K562 (cell line): ENCODE data around the gene RUVBL1. TPM values are rescaled to one million over a fixed set of nuclear protein-coding genes. Genes with fewer than 3 reads are reported as not detected.
A peak's percentile ranks its signal among the peaks of the same experiment; 100 is the strongest.

Source experiments
- ATAC-seq: fragments of 200-7000 bp; cut with Tn5 transposase; 3 replicates; pipeline ENCODE4 v1.9.1; 2020; ENCODE audit warnings: moderate library complexity
- BruUV-seq: library from RNA; stranded (reverse); fragments of 400-500 nt; replicated peaks from 2 replicates; lab custom pipeline; 2021; lab: Mats Ljungman, UMichigan
- CTCF ChIA-PET: fragments of 300-600 bp; formaldehyde crosslinking; extraction: SDS; loops from one replicate; lab custom pipeline; 2021; ENCODE audit warnings: low intra/inter-chr PET ratio; lab: Yijun Ruan, JAX
- POLR2A ChIA-PET: fragments of 300-600, 350-650 bp; sonication (Branson Sonifier 250); formaldehyde crosslinking; extraction: SDS; loops from one replicate; lab custom pipeline; 2021; ENCODE audit warnings: antibody characterized with exemption, inconsistent platforms; lab: Yijun Ruan, JAX
- DNase-seq, 4 experiments: peaks; one replicate each; pipeline versions ENCODE4 v3.0.0 to v3.0.0-alpha.2; 2011 to 2018; ENCODE audit warnings: low spot score in 3 of 4, mixed read lengths in 3 of 4; ENCODE audit errors: extremely low read depth in 1 of 4
- FAIRE-seq: peaks from 2 replicates; lab custom pipeline; 2011; peaks lifted over from hg19 to GRCh38; lab: Jason Lieb, UNC
- H2AFZ ChIP-seq: 2 replicates; pipeline ENCODE4 v1.6.0; 2011; ENCODE audit warnings: low read depth, low read length, control low read depth, inconsistent platforms
- H3K27ac ChIP-seq: fragments of 200-600 bp; 3 replicates; pipeline ENCODE4 v1.8.0; 2011; ENCODE audit warnings: low read depth, mild to moderate bottlenecking, control low read depth, inconsistent platforms, low read length, moderate library complexity, mixed read lengths; ENCODE audit errors: extremely low read depth
- H3K27me3 ChIP-seq, 2 experiments: fragments of 300-600 bp in 1 of 2; 2 replicates in 1 of 2; 3 replicates in 1 of 2; pipeline versions ENCODE4 v1.6.0 to v1.8.0; 2011; ENCODE audit warnings: inconsistent platforms in 2 of 2, low read length in 2 of 2, mild to moderate bottlenecking in 1 of 2, mixed read lengths in 1 of 2, moderate library complexity in 1 of 2; ENCODE audit not compliant: control insufficient read depth in 2 of 2, insufficient read depth in 2 of 2
- H3K36me3 ChIP-seq: fragments of 300-600 bp; 3 replicates; pipeline ENCODE4 v1.8.0; 2011; ENCODE audit warnings: mild to moderate bottlenecking, low read length, inconsistent platforms; ENCODE audit not compliant: control insufficient read depth, insufficient read depth
- H3K4me1 ChIP-seq, 2 experiments: fragments of 200-600 bp in 1 of 2; replicated peaks in 1 of 2; 2 replicates in 1 of 2; 3 replicates in 1 of 2; pipeline versions ENCODE4 v1.5.1 to v1.8.0; 2011; ENCODE audit warnings: inconsistent platforms in 2 of 2, low read length in 2 of 2, mild to moderate bottlenecking in 1 of 2, mixed read lengths in 1 of 2, moderate library complexity in 1 of 2; ENCODE audit not compliant: control insufficient read depth in 2 of 2, insufficient read depth in 2 of 2
- H3K4me2 ChIP-seq: 2 replicates; pipeline ENCODE4 v1.6.1; 2011; ENCODE audit warnings: low read length, control low read depth, inconsistent platforms, mixed read lengths; ENCODE audit not compliant: insufficient read depth
- H3K4me3 ChIP-seq: fragments of 200-600 bp; sonication (generic), shearing (Covaris generic); 2 replicates; pipeline ENCODE4 v1.5.1; 2016; ENCODE audit warnings: control low read depth, inconsistent platforms
- H3K79me2 ChIP-seq: fragments of 200-600 bp; 3 replicates; pipeline ENCODE4 v1.8.0; 2011; ENCODE audit warnings: low read length, inconsistent platforms; ENCODE audit not compliant: control insufficient read depth, insufficient read depth
- H3K9ac ChIP-seq, 2 experiments: 2 replicates each; pipeline versions ENCODE4 v1.6.0 to v1.6.1; 2011; ENCODE audit warnings: low read depth in 2 of 2, low read length in 2 of 2, control low read depth in 1 of 2, inconsistent platforms in 1 of 2, mild to moderate bottlenecking in 1 of 2, mixed read lengths in 1 of 2; ENCODE audit not compliant: insufficient read depth in 1 of 2
- H3K9me1 ChIP-seq: one replicate; pipeline ENCODE4 v1.6.0; 2011; ENCODE audit warnings: inconsistent platforms, mild to moderate bottlenecking, low read length, moderate library complexity; ENCODE audit not compliant: control insufficient read depth, insufficient read depth
- H3K9me3 ChIP-seq: replicated peaks from 2 replicates; pipeline ENCODE4 v1.5.1; 2011; ENCODE audit warnings: low read depth, low read length, inconsistent platforms; ENCODE audit not compliant: control insufficient read depth, insufficient read depth
- H4K20me1 ChIP-seq: replicated peaks from 2 replicates; pipeline ENCODE4 v1.6.1; 2011; ENCODE audit warnings: low read length, inconsistent platforms, mixed read lengths; ENCODE audit not compliant: control insufficient read depth, insufficient read depth
- MEIS2 ChIP-seq: fragments of 450-650 bp; IDR thresholded peaks from 2 replicates; pipeline ENCODE4 v1.6.1; 2014; ENCODE audit warnings: mild to moderate bottlenecking; ENCODE audit not compliant: partially characterized antibody
- SLC30A9 ChIP-seq: fragments of 250-450 bp; sonication (Bioruptor Pico); IDR thresholded peaks from 2 replicates; pipeline ENCODE4 v1.8.0; 2022; ENCODE audit warnings: mild to moderate bottlenecking, moderate library complexity
- WGBS: fragments of 100-300 bp; shearing (Covaris generic); methylation state at CpG from one replicate; pipeline ENCODE4 v1.1.6; 2016; ENCODE audit warnings: low coverage, mixed read lengths; ENCODE audit not compliant: insufficient coverage; ENCODE audit errors: missing lambda C conversion rate; 5-methylcytosine and 5-hydroxymethylcytosine counted together
- in situ Hi-C: fragments of 300-500 bp; cut with MboI; formaldehyde crosslinking; loops from 4 replicates; pipeline ENCODE4 v1.15.0; 2018; ENCODE audit warnings: inconsistent platforms, mixed read lengths
- intact Hi-C: fragments of 100-400 bp; cut with micrococcal nuclease; formaldehyde crosslinking; loops from 2 replicates; pipeline ENCODE4 v1.14.2; 2022
- polyA plus RNA-seq, 8 experiments: library from polyadenylated mRNA; depleted of rRNA in 4 of 8; stranded (reverse) in 5 of 8; unstranded in 3 of 8; fragments of >200 nt; fragmentation: Nextera tagmentation in 2 of 8; fragmentation: Illumina TruSeq in 1 of 8; extraction: Ambion mirVana in 2 of 8; extraction: Trizol in 1 of 8; gene quantifications; 2 replicates each; pipeline versions ENCODE4 v1.2.1 to v1.2.3, GENCODE V29; 2011 to 2014; ENCODE audit warnings: inconsistent platforms in 1 of 8, missing spikeins in 1 of 8
- total RNA-seq, 7 experiments: library from RNA; depleted of rRNA in 6 of 7; stranded (reverse); fragments of >200 nt in 6 of 7; fragmentation: Illumina TruSeq in 2 of 7; extraction: Trizol in 2 of 7; gene quantifications; 2 replicates each; pipeline versions ENCODE4 v1.2.1 to v1.2.3, GENCODE V29; 2011 to 2021; ENCODE audit warnings: low replicate concordance in 1 of 7
- TF ChIP-seq, protein P1 (sequence below), 2 experiments: IDR thresholded peaks in 1 of 2; conservative IDR thresholded peaks in 1 of 2; 2 replicates each; pipeline ENCODE4 v1.6.1; 2016; ENCODE audit warnings: low read depth in 2 of 2, mild to moderate bottlenecking in 1 of 2, missing compliant biosample characterization in 1 of 2, missing genetic modification characterization in 1 of 2, moderate library complexity in 1 of 2

Gene RUVBL1
- total and polyA plus RNA-seq, 9 of the 15 experiments (the other 6 are each of a cell fraction or from before 2014, with no cell fraction given), result 20.7 to 147 (median 113) TPM

DNA sequence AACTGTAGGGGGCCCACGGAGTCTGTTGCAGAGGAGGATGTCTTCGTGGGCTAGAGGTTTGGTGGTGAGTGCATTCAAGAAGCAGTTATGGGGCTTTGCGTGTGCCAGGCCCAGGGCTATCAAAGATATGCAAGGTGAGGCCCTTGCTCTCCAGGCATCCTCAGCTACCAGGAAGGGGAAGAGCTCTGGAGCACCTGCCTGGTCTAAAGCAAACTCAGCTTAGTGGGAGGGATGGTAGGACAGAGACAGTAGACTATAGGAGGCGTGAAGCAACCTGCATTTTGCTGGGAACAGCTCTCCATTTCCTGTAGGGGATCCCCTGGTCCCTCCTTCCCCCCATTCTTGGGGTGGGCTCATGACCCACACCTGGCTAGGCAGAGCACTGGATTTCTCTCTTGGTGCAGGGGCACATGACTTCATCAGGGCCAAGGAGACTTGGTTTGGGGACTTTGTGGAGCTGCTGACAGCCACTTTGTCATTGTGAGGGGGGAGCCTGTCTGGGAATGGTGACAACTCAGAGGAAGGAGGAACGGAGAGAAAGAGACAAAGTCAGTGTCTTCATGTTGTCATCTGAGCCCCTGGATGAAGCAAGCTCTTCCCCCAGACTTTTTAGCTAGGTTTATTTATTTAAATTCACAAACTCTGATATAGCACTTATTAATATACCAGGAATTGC is 21.0 kb upstream of the RUVBL1 start:
- DNase-seq (no peak), ATAC-seq (no peak; the same call in 2 of the 3 replicates), FAIRE-seq (no peak)
- H3K4me3 ChIP-seq, result no peak overlapping the region
- intact Hi-C loops (no loop called here), in situ Hi-C loops (no loop called here)
- peaks cover 13 to 18% of the 10 kb centered on the region in 2 experiments; a peak in 4 of 5 replicates for H3K4me1 ChIP-seq
- H3K9ac ChIP-seq, result peak overlapping the region in 1 of 2 experiments; percentile 52; a peak in 1 of 4 replicates
- H3K9me3 ChIP-seq, result no peaks in the 10 kb centered on the region
- H3K4me2 ChIP-seq, result peak overlapping the region; percentile 60; the same call in 1 of the 2 replicates
- CTCF ChIA-PET, result no interaction called here
- 0 out of 3 replicates have a peak overlapping the region, but pooled peaks have one; percentile 36 for H3K27ac ChIP-seq
- 50% methylated on average over 5 of the region's 5 CpGs for WGBS
- POLR2A ChIA-PET, result interaction anchor here (0.6 to 1.1 kb wide), 3 partner anchors 8 to 1016 kb away, joined by 3 to 5 read pairs (median 3); partner anchors contain the start of genes EEFSEC and ISY1
- H3K9me1 ChIP-seq, result no peaks in the 10 kb centered on the region
- peak; percentile 8 for TF ChIP-seq MEIS2
- TF ChIP-seq, protein P1, sequence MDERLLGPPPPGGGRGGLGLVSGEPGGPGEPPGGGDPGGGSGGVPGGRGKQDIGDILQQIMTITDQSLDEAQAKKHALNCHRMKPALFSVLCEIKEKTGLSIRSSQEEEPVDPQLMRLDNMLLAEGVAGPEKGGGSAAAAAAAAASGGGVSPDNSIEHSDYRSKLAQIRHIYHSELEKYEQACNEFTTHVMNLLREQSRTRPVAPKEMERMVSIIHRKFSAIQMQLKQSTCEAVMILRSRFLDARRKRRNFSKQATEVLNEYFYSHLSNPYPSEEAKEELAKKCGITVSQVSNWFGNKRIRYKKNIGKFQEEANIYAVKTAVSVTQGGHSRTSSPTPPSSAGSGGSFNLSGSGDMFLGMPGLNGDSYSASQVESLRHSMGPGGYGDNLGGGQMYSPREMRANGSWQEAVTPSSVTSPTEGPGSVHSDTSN (CRISPR knock-in tag; IDR thresholded peaks at IDR 0.05; ENCODE audit: low read depth), result no peak
- TF ChIP-seq, protein P1 (tag; conservative IDR thresholded peaks at IDR 0.05; ENCODE audit: low read depth), result peak; percentile 71
- no peak for TF ChIP-seq SLC30A9
- H2AFZ ChIP-seq, result peak overlapping the region; percentile 72; the same call in 1 of the 2 replicates
- H3K79me2 ChIP-seq, result no peaks in the 10 kb centered on the region
- H4K20me1 ChIP-seq, result no peaks in the 10 kb centered on the region
- no peaks in the 10 kb centered on the region for H3K27me3 ChIP-seq
- no TSS peak for BruUV-seq
- H3K36me3 ChIP-seq, result no peaks in the 10 kb centered on the region
